ENCODE results near the gene XXYLT1. TPM values are rescaled to one million over a fixed set of nuclear protein-coding genes. Genes with fewer than 3 reads are reported as not detected.

XXYLT1 gene
- total RNA-seq, 1 donor from 2014 or later = 16.4 TPM

DNA sequence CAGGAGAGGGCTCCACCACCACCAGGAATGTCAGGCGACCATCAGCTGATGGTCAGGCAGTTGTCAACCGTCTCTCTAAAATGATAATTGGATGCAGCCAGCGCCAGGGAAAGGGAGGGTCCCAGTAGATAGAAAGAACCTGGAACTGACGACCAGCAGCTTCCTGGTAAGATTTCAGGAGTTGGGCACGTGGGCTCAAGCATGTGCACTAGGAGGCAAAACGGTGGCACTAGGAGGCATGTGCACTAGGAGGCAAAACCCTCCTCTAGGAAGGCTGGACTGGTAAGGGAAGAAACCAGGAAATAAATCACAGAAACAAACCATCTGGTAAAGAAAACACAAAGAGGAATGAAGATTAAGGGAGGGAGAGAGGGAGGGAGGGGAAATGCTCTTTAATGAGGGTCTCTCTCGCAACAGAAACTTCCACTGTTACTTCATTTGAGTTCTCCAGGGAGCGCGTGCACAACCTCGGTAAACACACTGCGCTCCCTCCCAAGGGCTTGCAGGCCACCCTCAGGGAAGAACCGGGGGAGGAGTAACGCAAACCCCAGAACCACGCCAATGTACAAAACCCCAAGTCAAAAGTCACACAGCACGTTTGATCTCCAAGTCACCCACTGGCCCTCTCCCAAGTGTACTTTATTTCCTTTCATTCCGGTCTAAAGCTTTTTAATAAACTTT lies 116.7 kb downstream of the XXYLT1 start:
- no peak for DNase-seq (ENCODE audit: low read depth)
- no peak overlapping the region for H3K4me3 ChIP-seq (ENCODE audit: low read depth, low read length)
- TF ChIP-seq, protein P1, sequence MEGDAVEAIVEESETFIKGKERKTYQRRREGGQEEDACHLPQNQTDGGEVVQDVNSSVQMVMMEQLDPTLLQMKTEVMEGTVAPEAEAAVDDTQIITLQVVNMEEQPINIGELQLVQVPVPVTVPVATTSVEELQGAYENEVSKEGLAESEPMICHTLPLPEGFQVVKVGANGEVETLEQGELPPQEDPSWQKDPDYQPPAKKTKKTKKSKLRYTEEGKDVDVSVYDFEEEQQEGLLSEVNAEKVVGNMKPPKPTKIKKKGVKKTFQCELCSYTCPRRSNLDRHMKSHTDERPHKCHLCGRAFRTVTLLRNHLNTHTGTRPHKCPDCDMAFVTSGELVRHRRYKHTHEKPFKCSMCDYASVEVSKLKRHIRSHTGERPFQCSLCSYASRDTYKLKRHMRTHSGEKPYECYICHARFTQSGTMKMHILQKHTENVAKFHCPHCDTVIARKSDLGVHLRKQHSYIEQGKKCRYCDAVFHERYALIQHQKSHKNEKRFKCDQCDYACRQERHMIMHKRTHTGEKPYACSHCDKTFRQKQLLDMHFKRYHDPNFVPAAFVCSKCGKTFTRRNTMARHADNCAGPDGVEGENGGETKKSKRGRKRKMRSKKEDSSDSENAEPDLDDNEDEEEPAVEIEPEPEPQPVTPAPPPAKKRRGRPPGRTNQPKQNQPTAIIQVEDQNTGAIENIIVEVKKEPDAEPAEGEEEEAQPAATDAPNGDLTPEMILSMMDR (conservative IDR thresholded peaks at IDR 0.05; ENCODE audit: low read depth, low read length) = no peak

DNA sequence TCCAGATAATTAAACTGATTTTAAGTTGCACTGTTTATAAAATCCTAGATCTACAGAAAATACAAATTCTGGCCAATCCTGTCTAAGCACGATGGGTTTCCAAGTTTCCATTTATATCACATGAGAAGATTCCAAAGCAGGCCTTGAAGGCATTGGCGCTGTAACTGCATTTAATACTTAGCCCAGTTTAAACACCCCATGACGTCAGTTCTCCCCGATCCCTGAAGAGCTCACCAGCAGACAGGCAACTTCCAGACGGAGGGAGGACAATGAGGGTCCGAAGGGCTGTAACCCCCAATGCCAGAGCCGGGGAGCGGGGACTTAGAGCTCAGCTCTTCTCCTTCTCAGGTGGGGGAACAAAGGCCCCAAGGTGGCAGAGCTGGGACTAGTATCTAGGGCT lies 117.3 kb downstream of the XXYLT1 start:
- DNase-seq (ENCODE audit: low read depth) = no peak
- no peak overlapping the region for H3K4me3 ChIP-seq (ENCODE audit: low read depth, low read length)
- TF ChIP-seq, protein P1 (conservative IDR thresholded peaks at IDR 0.05; ENCODE audit: low read depth, low read length) = no peak

DNA sequence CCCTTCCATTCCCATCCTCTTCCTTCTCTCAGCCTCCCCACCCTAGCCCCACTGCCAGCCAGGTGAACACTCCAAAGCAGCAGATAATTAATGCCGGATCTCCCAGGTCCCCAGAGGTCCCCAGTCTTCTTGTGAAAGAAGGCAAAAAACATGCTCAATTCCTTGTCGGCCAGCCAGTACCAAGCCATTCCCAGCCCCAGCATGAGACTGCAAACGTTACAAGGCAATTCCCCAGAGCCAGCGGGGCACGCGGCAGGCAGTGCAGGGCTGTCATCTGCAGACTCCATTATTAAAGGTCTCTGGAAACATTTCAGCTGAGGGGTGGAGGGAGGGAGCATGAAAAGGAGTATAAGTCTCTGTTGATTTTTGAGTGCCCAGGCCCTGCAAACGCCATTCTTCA lies 117.8 kb downstream of the XXYLT1 start:
- TF ChIP-seq, protein P1 (conservative IDR thresholded peaks at IDR 0.05; ENCODE audit: low read depth, low read length) = no peak
- no peak for DNase-seq (ENCODE audit: low read depth)
- no peak overlapping the region for H3K4me3 ChIP-seq (ENCODE audit: low read depth, low read length)

DNA sequence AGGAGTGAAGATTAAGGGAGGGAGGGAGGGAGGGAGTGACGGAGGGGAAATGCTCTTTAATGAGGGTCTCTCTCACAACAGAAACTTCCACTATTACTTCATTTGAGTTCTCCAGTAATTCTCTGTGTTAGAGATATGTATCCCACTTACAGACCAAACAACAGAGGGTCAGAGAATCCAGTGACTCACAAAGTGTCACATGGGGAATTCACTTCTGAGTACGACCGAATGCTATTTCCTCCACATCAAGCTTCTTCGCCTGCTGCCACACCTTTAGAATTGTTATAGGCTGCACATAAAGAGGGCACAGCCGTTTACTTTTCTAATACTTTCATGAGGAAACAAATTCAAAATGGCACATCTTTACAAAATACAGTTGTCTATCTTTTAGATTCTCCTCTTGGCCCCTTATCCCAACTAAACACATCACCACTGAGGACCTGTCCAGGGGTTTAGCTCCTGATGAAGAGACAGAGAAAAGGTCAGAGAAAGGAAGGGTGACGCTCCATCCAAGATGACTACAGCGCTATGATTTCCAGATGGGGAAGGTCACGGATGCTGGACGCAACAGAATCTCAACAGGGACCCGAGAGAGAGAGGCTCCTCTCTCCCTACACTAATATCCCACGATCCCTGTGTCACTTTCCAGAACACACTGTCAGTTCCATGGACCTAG lies 119.0 kb downstream of the XXYLT1 start:
- H3K4me3 ChIP-seq (ENCODE audit: low read depth, low read length) = no peak overlapping the region
- TF ChIP-seq, protein P1 (conservative IDR thresholded peaks at IDR 0.05; ENCODE audit: low read depth, low read length) = no peak

DNA sequence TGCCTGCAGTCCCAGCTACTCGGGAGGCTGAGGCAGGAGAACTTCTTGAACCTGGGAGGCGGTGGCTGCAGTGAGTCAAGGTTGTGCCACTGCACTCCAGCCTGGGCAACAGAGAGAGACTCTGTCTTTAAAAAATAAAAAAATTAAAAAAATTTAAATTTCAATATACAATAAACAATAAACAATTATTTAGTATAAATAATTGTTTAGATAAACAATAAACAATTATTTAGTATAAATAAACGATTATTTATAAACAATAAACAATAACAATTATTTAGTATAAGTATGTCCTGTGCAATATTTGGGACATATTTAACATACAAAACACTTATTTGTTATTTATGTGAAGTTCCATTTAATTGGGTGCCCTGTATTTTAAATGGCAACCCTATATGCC lies 119.6 kb downstream of the XXYLT1 start:
- TF ChIP-seq, protein P1 (conservative IDR thresholded peaks at IDR 0.05; ENCODE audit: low read depth, low read length) = no peak
- DNase-seq (ENCODE audit: low read depth) = no peak
- no peak overlapping the region for H3K4me3 ChIP-seq (ENCODE audit: low read depth, low read length)

More for the DNA sequence above, 119.0 kb downstream of the XXYLT1 start:
- DNase-seq (ENCODE audit: low read depth) = peak; percentile 3

DNA sequence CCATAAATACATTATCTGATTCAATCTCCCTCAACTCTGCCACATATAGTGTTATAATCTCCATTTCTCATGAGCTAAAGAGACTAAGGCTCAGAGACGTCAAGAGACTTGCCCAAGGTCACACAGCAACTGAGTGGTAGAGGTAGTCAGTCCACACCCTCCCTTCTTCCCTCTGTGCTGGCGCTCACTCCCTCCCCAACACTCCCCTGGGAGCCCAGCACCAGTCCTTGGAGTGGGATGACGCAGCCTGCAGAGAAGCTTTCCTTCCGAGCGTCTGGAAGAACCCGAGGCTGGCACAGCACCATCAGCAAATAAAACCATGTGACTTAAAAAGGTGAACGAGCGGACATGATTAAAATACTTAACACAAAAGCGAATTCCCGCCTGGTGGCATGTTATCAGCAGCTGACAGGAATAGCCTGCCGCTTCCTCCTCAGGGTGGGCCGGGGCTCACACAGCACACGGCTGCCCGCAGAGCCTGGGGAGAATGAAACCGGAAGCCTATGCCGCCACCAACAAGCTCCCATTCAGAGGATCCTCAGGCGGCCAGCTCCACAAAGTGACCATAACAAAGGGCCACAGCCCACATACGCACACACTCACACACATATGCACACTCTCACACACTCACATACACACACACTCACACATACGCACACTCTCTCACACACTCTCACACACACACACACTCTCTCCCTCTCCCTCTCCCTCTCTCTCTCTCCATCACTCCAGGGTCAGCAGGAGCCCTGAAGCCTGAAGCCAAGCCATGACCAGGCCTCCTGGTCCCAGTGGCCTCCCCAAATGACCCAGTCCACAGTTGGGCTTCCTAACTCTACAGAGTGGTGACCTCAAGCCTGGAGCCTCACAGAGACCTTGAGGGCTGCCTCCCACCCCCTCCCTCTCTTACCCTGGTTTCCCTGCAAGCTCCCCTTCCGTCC lies 120.5 kb downstream of the XXYLT1 start:
- TF ChIP-seq, protein P1 (conservative IDR thresholded peaks at IDR 0.05; ENCODE audit: low read depth, low read length) = no peak
- no peak for DNase-seq (ENCODE audit: low read depth)
- H3K4me3 ChIP-seq (ENCODE audit: low read depth, low read length) = no peak overlapping the region

Measured in epithelial cell of proximal tubule (primary cell).